ENCODE results near the gene NCF2. TPM values are rescaled to one million over a fixed set of nuclear protein-coding genes. Genes with fewer than 3 reads are reported as not detected.

Gene NCF2
- total RNA-seq, 1 experiment from 2014 or later = 31.3 TPM

DNA sequence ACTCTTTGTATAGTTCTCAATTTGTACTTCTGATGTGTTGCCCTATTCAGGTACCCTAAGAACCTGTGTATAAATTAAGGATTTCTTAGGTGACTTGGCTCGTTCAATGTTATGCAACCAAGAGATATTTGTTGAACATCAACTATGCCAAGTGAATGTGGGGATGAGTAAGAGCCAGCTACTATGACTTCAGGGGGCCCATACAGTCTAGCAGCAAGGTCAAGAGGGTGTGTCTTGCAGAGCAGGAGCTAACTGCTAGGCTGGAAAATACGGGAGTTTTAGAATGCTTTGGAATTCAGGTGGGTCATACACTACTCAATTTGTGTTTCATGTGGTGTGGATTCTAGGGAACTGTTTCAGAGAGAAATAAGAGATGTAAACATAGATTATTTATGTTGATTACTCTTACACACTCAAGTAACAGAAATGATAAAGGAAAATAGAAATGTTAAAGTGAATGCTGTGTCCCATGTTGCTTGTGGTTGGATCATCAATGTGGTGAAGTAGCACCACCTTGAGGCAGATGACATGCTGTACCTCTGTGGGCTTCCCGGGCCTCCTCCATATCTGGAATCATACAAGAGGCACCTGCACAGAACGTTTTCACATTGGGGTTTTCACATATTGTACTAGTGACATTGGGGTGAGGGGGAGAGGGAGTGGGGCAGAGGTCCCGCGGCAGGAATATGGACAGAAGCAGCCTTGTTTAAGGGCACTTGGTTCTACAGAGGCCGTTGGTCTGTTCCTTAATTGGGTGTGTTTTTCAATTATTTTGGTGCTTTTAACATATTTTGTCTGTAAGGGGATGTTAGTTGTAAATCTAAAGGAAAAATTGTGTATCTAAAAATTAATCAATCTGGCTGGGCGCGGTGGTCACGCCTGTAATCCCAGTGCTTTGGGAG lies 32.9 kb upstream of the NCF2 start:
- CTCF ChIA-PET = interaction anchor here (0.5 to 0.8 kb wide), 3 partner anchors 14 to 62 kb away, joined by 4 to 5 read pairs (median 4); no protein-coding TSS in a partner anchor
- peak; percentile 70 for DNase-seq
- peak; percentile 78 for ATAC-seq
- H3K4me1 ChIP-seq (ENCODE audit: insufficient read depth, low read length) = peaks cover 32% of the 10 kb centered on the region
- H3F3A ChIP-seq (ENCODE audit: low read length, unreplicated experiment) = peaks cover 4% of the 10 kb centered on the region
- H3K27ac ChIP-seq (ENCODE audit: low read length) = peak overlapping the region; percentile 63
- no peaks in the 10 kb centered on the region for H3K9me2 ChIP-seq (replicated peaks; ENCODE audit: low read length)
- H3K9me3 ChIP-seq (ENCODE audit: low read length) = no peaks in the 10 kb centered on the region
- H4K20me1 ChIP-seq (ENCODE audit: low read length) = no peaks in the 10 kb centered on the region
- no peak overlapping the region for H3K9ac ChIP-seq (ENCODE audit: low read length)
- H3K79me2 ChIP-seq (ENCODE audit: low read length) = peaks cover 22% of the 10 kb centered on the region
- POLR2A ChIA-PET (ENCODE audit: unreplicated experiment) = interaction anchor here (0.6 to 0.7 kb wide), 2 partner anchors 14 to 65 kb away, joined by 3 to 4 read pairs; no protein-coding TSS in a partner anchor
- intact Hi-C loops (cut with micrococcal nuclease) = loop anchor here (1.0 to 5.0 kb wide), 4 partner anchors 14 to 342 kb away; no protein-coding TSS in a partner anchor
- no TSS peak for BruUV-seq (replicated peaks)
- H3K4me3 ChIP-seq (ENCODE audit: low read length) = no peak overlapping the region
- TF ChIP-seq EZH2phosphoT487 (IDR thresholded peaks at IDR 0.05; ENCODE audit: borderline replicate concordance, low read length) = no peak
- TF ChIP-seq EZH2 (IDR thresholded peaks at IDR 0.05; ENCODE audit: low read length, unreplicated experiment) = no peak
- TF ChIP-seq, protein P1, sequence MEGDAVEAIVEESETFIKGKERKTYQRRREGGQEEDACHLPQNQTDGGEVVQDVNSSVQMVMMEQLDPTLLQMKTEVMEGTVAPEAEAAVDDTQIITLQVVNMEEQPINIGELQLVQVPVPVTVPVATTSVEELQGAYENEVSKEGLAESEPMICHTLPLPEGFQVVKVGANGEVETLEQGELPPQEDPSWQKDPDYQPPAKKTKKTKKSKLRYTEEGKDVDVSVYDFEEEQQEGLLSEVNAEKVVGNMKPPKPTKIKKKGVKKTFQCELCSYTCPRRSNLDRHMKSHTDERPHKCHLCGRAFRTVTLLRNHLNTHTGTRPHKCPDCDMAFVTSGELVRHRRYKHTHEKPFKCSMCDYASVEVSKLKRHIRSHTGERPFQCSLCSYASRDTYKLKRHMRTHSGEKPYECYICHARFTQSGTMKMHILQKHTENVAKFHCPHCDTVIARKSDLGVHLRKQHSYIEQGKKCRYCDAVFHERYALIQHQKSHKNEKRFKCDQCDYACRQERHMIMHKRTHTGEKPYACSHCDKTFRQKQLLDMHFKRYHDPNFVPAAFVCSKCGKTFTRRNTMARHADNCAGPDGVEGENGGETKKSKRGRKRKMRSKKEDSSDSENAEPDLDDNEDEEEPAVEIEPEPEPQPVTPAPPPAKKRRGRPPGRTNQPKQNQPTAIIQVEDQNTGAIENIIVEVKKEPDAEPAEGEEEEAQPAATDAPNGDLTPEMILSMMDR (conservative IDR thresholded peaks at IDR 0.05; ENCODE audit: low read depth, low read length) = peak; percentile 87
- peak overlapping the region; percentile 52 for H3K4me2 ChIP-seq (ENCODE audit: low read length)
- H2AFZ ChIP-seq (ENCODE audit: low read length) = 0 out of 2 replicates have a peak overlapping the region, but pooled peaks have one; percentile 33
- no peaks in the 10 kb centered on the region for H3K27me3 ChIP-seq (ENCODE audit: low read length)
- peaks cover 19% of the 10 kb centered on the region; the same call in 1 of the 2 replicates for H3K36me3 ChIP-seq (ENCODE audit: low read depth, low read length)

DNA sequence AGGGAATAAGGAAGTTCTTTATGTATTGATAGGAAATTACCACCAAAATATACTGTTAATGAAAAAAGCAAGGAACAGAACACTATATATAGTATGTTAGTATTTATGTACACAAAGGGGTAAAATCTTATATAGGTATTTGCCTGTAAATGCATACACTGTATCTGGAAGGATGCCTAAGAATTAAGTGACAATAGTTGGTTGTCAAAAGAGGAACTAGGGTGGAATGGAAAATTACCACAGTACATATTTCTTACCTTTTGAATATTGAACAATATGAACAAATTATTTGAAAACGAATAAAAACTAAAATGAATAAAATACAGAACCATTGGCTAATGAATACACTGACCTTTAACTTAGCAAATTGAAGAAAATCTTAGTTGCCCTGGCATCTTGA lies 31.8 kb upstream of the NCF2 start:
- H4K20me1 ChIP-seq (ENCODE audit: low read length) = no peaks in the 10 kb centered on the region
- no peak overlapping the region for H3K4me3 ChIP-seq (ENCODE audit: low read length)
- ChIA-PET POLR2A (ENCODE audit: unreplicated experiment) (no interaction called here), CTCF (interaction anchor here (0.8 kb wide), 1 partner anchor 13 kb away, joined by 5 read pairs; no protein-coding TSS in a partner anchor)
- intact Hi-C loops (cut with micrococcal nuclease) = loop anchor here (2.0 to 5.0 kb wide), 3 partner anchors 13 to 151 kb away; no protein-coding TSS in a partner anchor
- ATAC-seq (no peak), DNase-seq (no peak)
- H3K79me2 ChIP-seq (ENCODE audit: low read length) = peaks cover 19% of the 10 kb centered on the region
- no peak overlapping the region for H2AFZ ChIP-seq (ENCODE audit: low read length)
- TF ChIP-seq, protein P1 (conservative IDR thresholded peaks at IDR 0.05; ENCODE audit: low read depth, low read length) = no peak
- no peak for TF ChIP-seq EZH2 (IDR thresholded peaks at IDR 0.05; ENCODE audit: low read length, unreplicated experiment)
- TF ChIP-seq EZH2phosphoT487 (IDR thresholded peaks at IDR 0.05; ENCODE audit: borderline replicate concordance, low read length) = no peak
- no TSS peak for BruUV-seq (replicated peaks)
- peak overlapping the region; percentile 52; the same call in 1 of the 2 replicates for H3K4me2 ChIP-seq (ENCODE audit: low read length)
- H3K36me3 ChIP-seq (ENCODE audit: low read depth, low read length) = peaks cover 15% of the 10 kb centered on the region; the same call in 1 of the 2 replicates
- H3K27ac ChIP-seq (ENCODE audit: low read length) = no peak overlapping the region
- H3K4me1 ChIP-seq (ENCODE audit: insufficient read depth, low read length) = peaks cover 32% of the 10 kb centered on the region
- H3K27me3 ChIP-seq (ENCODE audit: low read length) = no peaks in the 10 kb centered on the region
- no peaks in the 10 kb centered on the region for H3K9me2 ChIP-seq (replicated peaks; ENCODE audit: low read length)
- peaks cover 4% of the 10 kb centered on the region for H3F3A ChIP-seq (ENCODE audit: low read length, unreplicated experiment)
- H3K9ac ChIP-seq (ENCODE audit: low read length) = no peak overlapping the region
- H3K9me3 ChIP-seq (ENCODE audit: low read length) = no peaks in the 10 kb centered on the region

Measured in PC-3 (cell line).